HG02970 (cell line): ENCODE data around the gene NT5DC2.

Experiments used
- ATAC-seq: cut with Tn5 transposase; IDR thresholded peaks from one replicate; pipeline ENCODE4 v1.9.1; 2021; ENCODE audit warnings: mild to moderate bottlenecking, moderate library complexity, moderate number of reproducible peaks; ENCODE audit not compliant: unreplicated experiment, low FRiP score

The NT5DC2 gene

GRCh38 chr3:52533623-52534280 lies at the start of gene NT5DC2:
Gene NT5DC2, minus strand, starts transcription at chr3:52533857. Its CDS starts 120 bp downstream, at chr3:52533737.
- no peak for ATAC-seq

- no peak for ATAC-seq
These were observed 40.7 kb upstream of the NT5DC2 start for GRCh38 chr3:52574056-52574965.

GRCh38 chr3:52572221-52572620 lies 38.6 kb upstream of the NT5DC2 start:
- ATAC-seq, result no peak

DNA sequence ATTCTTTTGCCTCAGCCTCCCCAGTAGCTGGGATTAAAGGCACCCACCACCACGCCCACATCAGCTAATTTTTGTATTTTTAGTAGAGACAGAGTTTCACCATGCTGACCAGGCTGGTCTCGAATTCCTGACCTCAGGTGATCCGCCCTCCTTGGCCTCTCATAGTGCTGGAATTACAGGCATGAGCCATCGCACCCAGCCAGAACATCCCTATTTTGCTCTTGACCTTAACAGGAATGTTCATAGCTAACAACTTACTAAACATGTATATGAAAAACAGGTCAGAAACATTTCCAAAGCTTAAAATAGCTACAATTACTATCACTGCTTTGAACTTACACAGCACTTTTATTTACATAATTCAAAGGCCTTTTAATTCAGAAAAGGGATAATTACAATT lies 36.4 kb upstream of the NT5DC2 start:
- no peak for ATAC-seq

GRCh38 chr3:52568069-52568468 lies 34.4 kb upstream of the NT5DC2 start:
- ATAC-seq, result no peak

- no peak for ATAC-seq
These were observed 30.3 kb upstream of the NT5DC2 start for GRCh38 chr3:52563984-52564383.

DNA sequence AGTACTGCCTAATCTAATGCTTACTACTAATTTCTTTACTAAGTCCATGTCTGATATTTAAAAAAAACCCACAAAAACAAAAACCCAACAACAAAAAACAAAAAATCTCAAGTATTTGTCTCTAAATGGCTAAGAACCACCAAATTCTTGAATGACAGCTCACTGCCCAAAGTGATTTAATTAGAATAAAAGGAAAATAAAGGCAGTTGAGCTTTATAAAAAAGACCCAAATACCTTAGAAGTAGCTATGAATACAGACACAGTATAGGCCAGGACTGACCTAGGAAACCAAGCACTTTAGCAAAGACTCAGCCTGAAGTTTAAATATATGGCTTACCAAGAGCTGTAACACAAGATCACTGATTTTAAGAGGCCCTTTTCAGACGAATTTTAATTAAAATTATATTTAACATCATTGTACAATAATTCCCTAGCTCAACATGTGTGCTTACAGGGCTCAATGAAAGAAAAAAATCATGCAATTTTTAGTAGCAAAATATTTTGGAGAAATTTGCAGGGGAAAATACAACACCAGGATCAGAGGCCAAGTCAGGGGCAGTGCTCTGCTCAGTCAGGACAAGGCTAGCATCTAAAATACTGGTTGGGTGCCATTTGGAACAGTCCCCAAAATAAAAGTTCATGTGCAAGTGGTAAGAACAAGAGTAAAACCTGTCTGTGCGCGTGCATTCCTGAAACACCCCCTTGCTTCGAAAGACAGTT lies 27.5 kb upstream of the NT5DC2 start:
- no peak for ATAC-seq

DNA sequence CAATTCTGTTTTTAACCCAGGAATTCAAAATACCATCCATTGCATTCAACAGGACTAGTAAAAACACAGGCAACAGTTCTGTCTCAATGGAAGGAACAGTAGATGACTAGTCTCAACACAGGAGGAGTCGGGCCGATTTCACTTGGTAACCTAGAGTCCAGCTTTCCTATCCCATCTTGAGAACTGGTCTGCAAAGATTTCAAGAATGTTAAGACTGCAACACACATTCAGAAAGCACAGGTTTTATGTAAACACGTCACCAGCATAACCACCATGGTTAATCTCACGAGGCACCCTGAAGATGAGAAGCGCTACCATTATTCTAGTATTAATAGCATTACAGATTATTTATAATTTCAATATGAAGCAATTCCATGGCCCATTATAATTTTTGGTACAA lies 24.8 kb upstream of the NT5DC2 start:
- ATAC-seq, result no peak

GRCh38 chr3:52557011-52557960 lies 23.6 kb upstream of the NT5DC2 start:
- ATAC-seq, result no peak

DNA sequence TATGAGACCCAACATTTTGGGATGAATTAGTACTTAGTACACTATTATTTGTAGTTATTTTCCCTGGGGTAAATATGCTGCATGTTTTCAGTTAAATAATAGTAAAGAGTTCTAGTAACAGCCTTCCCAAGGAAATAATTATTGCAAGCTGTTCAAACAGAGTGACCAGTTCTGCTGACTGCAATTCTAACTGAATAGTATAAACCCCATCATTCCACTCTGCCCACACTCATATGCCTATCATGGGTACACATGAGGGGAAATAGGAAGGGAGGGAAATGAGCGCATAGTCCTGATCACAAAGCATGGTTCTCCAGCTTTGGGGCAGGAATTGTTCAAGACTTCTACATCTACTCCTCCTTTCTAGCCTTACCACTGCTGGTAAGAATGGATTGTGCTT lies 21.4 kb upstream of the NT5DC2 start:
- ATAC-seq, result no peak

- ATAC-seq, result no peak
These were observed 20.5 kb upstream of the NT5DC2 start for GRCh38 chr3:52554026-52554755.

- ATAC-seq, result no peak
These were observed 18.4 kb upstream of the NT5DC2 start for GRCh38 chr3:52552089-52552488.

DNA sequence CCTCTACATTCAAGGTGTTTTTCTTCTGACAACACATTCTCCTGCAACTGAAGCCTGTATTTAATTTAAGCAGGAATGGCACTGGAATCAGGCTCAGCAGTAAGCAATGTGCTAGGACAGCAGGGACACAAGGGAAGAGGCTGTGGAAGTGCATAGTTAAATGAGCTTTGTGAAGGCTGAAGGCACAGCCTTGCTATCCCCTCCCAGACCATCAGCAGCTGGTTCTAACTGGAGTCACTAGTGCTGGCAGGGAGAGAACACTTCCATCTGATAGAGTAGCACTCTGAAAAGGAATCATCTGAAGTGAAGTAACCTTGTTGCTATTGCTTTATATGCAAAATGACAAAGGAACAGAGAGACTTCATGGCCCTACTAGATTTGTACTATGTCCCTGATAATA lies 17.5 kb upstream of the NT5DC2 start:
- ATAC-seq, result no peak

DNA sequence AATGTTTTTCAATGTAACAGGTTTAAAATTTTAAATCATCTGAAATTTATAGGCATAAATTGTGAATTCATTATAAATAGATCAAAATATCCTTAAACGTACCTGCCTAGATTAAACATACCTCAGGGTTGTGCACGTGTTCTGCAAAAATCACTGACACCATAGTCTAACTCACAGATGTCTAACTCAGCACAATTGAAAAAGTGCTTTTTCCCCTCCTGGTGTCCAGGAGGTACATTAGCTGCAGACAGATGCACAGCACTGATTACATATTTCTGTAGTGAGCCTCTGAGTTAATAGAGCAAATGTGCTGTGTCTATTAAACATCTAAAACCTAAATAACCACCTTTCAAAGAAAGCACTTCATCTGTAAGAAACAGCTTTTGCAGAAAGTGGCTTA lies 13.5 kb upstream of the NT5DC2 start:
- no peak for ATAC-seq

DNA sequence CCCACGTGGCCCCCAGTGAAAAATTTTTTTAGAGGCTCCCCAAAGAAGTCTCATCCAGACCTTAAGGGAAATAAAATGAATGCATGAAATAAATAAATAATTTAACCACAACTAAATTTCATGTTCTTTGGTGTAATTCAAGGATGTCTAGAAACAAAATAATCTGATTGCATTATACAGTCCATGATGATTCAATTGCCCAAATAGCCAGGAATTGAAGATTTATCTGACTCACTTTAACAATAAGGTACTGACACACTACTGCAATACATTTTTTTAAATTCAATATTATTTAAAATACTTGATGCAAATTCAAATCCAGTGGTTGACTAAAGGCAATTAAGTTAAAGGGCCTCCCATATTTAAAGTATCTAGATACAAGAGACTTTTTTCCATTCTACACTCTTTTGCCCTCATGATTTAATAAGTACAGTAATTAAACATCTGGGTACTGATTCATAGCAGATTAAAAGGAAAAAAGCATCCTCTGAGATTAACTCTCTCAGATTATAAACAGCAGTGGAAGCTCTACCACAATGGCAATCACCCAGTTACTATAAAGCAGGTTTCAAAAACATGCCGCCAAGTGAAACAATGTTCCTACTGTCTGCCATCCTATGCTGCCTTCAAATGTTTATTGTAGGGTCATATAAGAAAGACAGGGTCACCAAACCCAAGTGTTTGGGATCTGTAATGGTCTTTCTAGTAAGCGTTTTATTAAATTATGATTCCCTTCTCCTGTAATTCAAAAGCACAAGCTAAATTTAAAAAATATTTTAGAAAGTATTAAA lies 12.6 kb upstream of the NT5DC2 start:
- no peak for ATAC-seq

DNA sequence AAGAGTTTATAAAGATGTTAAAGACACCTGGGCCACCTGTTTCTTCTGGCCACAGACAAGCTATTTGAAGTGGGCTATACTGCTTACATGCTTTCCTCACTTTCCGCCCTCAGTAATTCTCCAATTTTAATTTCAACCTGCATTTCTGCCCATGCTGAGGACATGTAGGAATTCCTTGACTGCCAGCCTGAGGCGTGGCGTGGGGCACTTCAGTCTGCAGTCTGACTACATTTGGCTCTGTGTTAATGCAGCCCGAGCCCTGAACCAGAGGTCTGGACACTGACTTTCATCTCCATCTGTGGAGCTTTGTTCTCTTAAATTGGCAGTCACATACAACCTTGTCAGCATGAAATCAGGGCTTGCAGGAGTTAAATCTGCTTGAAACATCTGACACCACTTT lies 11.3 kb upstream of the NT5DC2 start:
- no peak for ATAC-seq

GRCh38 chr3:52541050-52541449 lies 7.4 kb upstream of the NT5DC2 start:
- no peak for ATAC-seq

DNA sequence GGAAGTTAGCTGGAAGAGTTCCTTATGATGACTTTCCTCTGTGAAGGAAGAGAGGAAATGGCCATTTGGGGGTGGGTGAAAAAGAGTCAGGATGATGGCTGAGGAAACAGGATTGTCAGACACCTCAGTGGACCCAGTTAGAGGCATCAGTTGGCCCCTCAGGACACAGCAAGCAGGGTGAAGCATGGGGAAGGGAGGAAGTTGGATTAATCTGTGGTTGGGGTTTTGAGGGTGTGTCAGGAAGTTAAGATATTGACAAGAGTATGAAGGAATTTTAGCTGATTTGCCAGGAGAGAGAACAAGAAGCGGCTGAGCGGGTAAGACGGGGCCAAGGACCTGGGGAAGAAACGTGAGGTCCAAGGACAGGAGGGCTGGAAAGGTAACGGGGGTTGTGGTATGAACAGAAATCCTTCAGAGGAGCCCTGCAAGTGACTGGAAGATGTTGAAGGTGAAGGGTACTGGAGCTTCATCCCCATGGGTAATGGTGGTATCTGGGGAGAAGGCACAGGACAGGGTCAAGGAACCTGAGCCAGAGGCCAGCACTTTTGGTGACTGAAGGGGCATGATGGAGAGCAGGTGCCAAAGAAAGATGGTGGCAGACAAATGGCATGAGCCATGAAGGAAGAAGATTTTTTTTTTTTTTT lies 5.5 kb upstream of the NT5DC2 start:
- ATAC-seq, result no peak
